Cardiac fibroblast (primary cell): ENCODE data around the gene ARHGAP8.

Experiments used
- DNase-seq, 2 donors: peaks; one replicate each; pipeline versions ENCODE4 v3.0.0 to v3.0.0-alpha.2; 2010; ENCODE audit warnings: low read depth in 2 of 2
- H3K4me3 ChIP-seq, 2 donors: replicated peaks in 1 of 2; 1 replicate in 1 of 2; 2 replicates in 1 of 2; pipeline ENCODE4 v1.5.1; 2011; ENCODE audit warnings: low read depth in 2 of 2, low read length in 2 of 2, mild to moderate bottlenecking in 2 of 2, moderate library complexity in 1 of 2
- CTCF ChIP-seq: IDR thresholded peaks from one replicate; pipeline ENCODE4 v1.5.1; 2011; ENCODE audit warnings: low read depth, mild to moderate bottlenecking, low read length, inconsistent platforms

ARHGAP8 gene

GRCh38 chr22:44724416-44724815 lies 28.0 kb upstream of the ARHGAP8 start:
- no peak overlapping the region for H3K4me3 ChIP-seq
- no peak for DNase-seq
- TF ChIP-seq CTCF: no peak

- DNase-seq: no peak
- no peak overlapping the region for H3K4me3 ChIP-seq
- TF ChIP-seq CTCF: no peak
These were observed 27.5 kb upstream of the ARHGAP8 start for GRCh38 chr22:44724859-44725258.

GRCh38 chr22:44726439-44726838 lies 25.9 kb upstream of the ARHGAP8 start:
- no peak for DNase-seq
- no peak overlapping the region for H3K4me3 ChIP-seq
- TF ChIP-seq CTCF: no peak

GRCh38 chr22:44727148-44727547 lies 25.2 kb upstream of the ARHGAP8 start:
- H3K4me3 ChIP-seq: no peak overlapping the region
- no peak for TF ChIP-seq CTCF
- DNase-seq: no peak

- no peak for DNase-seq
- H3K4me3 ChIP-seq: no peak overlapping the region
- TF ChIP-seq CTCF: no peak
These were observed 24.7 kb upstream of the ARHGAP8 start for GRCh38 chr22:44727709-44728108.

GRCh38 chr22:44728761-44729324 lies 23.5 kb upstream of the ARHGAP8 start:
- no peak overlapping the region for H3K4me3 ChIP-seq
- TF ChIP-seq CTCF: no peak
- DNase-seq: no peak

- H3K4me3 ChIP-seq: no peak overlapping the region
- peak; percentile 50 to 79 for DNase-seq
- TF ChIP-seq CTCF: peak; percentile 17
These were observed 22.9 kb upstream of the ARHGAP8 start for GRCh38 chr22:44729391-44730021.
